ENCODE results near the gene TRIM7.

- TF ChIP-seq POLR2AphosphoS5 (IDR thresholded peaks at IDR 0.05) (peak in 1 of 3 donors; percentile 13), CTCF (IDR thresholded peaks at IDR 0.05) (no peak), POLR2A (IDR thresholded peaks at IDR 0.05) (no peak)
Measured at GRCh38 chr5:181241393-181241975, 36.5 kb upstream of the TRIM7 start.

All from stomach (tissue), 4 donors.